Subcutaneous adipose tissue (tissue), 4 donors: ENCODE data around the gene LDB2. TPM values are rescaled to one million over a fixed set of nuclear protein-coding genes. Genes with fewer than 3 reads are reported as not detected.

ENCODE experiments used
- CTCF ChIP-seq: fragments of 450-650 bp; IDR thresholded peaks from one replicate; pipeline ENCODE4 v1.5.1; 2016; ENCODE audit warnings: low read depth, mild to moderate bottlenecking, control low read depth, antibody characterized with exemption, moderate library complexity
- total RNA-seq, 4 donors: library from RNA; depleted of rRNA; stranded (reverse); fragments of >200 nt; gene quantifications; one replicate each; pipeline ENCODE4 v1.1.0, GENCODE V29; 2016

LDB2 gene
- total RNA-seq, 4 donors from 2014 or later = 19.0 to 122 (median 42.6) TPM

GRCh38 chr4:16665942-16666551 is 232.4 kb downstream of the LDB2 start:
- TF ChIP-seq CTCF = no peak

GRCh38 chr4:16663732-16664131 is 234.7 kb downstream of the LDB2 start:
- no peak for TF ChIP-seq CTCF

- TF ChIP-seq CTCF = no peak
These were observed 235.1 kb downstream of the LDB2 start for GRCh38 chr4:16663307-16663706.

- TF ChIP-seq CTCF = no peak
These were observed 236.6 kb downstream of the LDB2 start for GRCh38 chr4:16661813-16662212.

GRCh38 chr4:16660656-16661055 is 237.8 kb downstream of the LDB2 start:
- no peak for TF ChIP-seq CTCF

GRCh38 chr4:16659694-16660093 is 238.8 kb downstream of the LDB2 start:
- no peak for TF ChIP-seq CTCF

- no peak for TF ChIP-seq CTCF
These were observed 239.4 kb downstream of the LDB2 start for GRCh38 chr4:16659079-16659478.
